Measurements from ENCODE around the gene FXYD2. TPM values are rescaled to one million over a fixed set of nuclear protein-coding genes. Genes with fewer than 3 reads are reported as not detected.

Gene FXYD2
- total RNA-seq, 1 donor from 2014 or later = not detected

GRCh38 chr11:117790279-117790678 is 34.3 kb downstream of the FXYD2 start:
- H3K36me3 Mint-ChIP-seq (ENCODE audit: unreplicated experiment) = no peaks in the 10 kb centered on the region
- no peak for TF ChIP-seq CTCF (IDR thresholded peaks at IDR 0.05)
- no peaks in the 10 kb centered on the region for H3K9me3 Mint-ChIP-seq (ENCODE audit: unreplicated experiment)
- no peak overlapping the region for H3K4me3 Mint-ChIP-seq (ENCODE audit: unreplicated experiment)
- H3K27me3 Mint-ChIP-seq (ENCODE audit: unreplicated experiment) = peaks cover 72% of the 10 kb centered on the region
- no peak overlapping the region for H3K27ac Mint-ChIP-seq (ENCODE audit: unreplicated experiment)
- no peaks in the 10 kb centered on the region for H3K4me1 Mint-ChIP-seq (ENCODE audit: unreplicated experiment)
- no peak for DNase-seq (ENCODE audit: extremely low spot score, unreplicated experiment)

GRCh38 chr11:117789241-117789640 is 35.3 kb downstream of the FXYD2 start:
- Mint-ChIP-seq H3K9me3 (ENCODE audit: unreplicated experiment) (no peaks in the 10 kb centered on the region), H3K27ac (ENCODE audit: unreplicated experiment) (no peak overlapping the region), H3K4me1 (ENCODE audit: unreplicated experiment) (no peaks in the 10 kb centered on the region), H3K27me3 (ENCODE audit: unreplicated experiment) (peaks cover 68% of the 10 kb centered on the region), H3K36me3 (ENCODE audit: unreplicated experiment) (no peaks in the 10 kb centered on the region), H3K4me3 (ENCODE audit: unreplicated experiment) (no peak overlapping the region)
- no peak for DNase-seq (ENCODE audit: extremely low spot score, unreplicated experiment)
- TF ChIP-seq CTCF (IDR thresholded peaks at IDR 0.05) = no peak

GRCh38 chr11:117786135-117786870 is 38.2 kb downstream of the FXYD2 start:
- H3K4me1 Mint-ChIP-seq (ENCODE audit: unreplicated experiment) = no peaks in the 10 kb centered on the region
- H3K27ac Mint-ChIP-seq (ENCODE audit: unreplicated experiment) = no peak overlapping the region
- no peak for DNase-seq (ENCODE audit: extremely low spot score, unreplicated experiment)

GRCh38 chr11:117782101-117782500 is 42.4 kb downstream of the FXYD2 start:
- TF ChIP-seq CTCF (IDR thresholded peaks at IDR 0.05) = no peak
- Mint-ChIP-seq H3K4me1 (ENCODE audit: unreplicated experiment) (no peaks in the 10 kb centered on the region), H3K9me3 (ENCODE audit: unreplicated experiment) (no peaks in the 10 kb centered on the region), H3K27me3 (ENCODE audit: unreplicated experiment) (peaks cover 49% of the 10 kb centered on the region), H3K36me3 (ENCODE audit: unreplicated experiment) (no peaks in the 10 kb centered on the region), H3K4me3 (ENCODE audit: unreplicated experiment) (no peak overlapping the region), H3K27ac (ENCODE audit: unreplicated experiment) (no peak overlapping the region)
- no peak for DNase-seq (ENCODE audit: extremely low spot score, unreplicated experiment)

More at GRCh38 chr11:117786135-117786870, 38.2 kb downstream of the FXYD2 start:
- Mint-ChIP-seq H3K4me3 (ENCODE audit: unreplicated experiment) (no peak overlapping the region), H3K27me3 (ENCODE audit: unreplicated experiment) (peaks cover 62% of the 10 kb centered on the region), H3K9me3 (ENCODE audit: unreplicated experiment) (no peaks in the 10 kb centered on the region), H3K36me3 (ENCODE audit: unreplicated experiment) (no peaks in the 10 kb centered on the region)
- no peak for TF ChIP-seq CTCF (IDR thresholded peaks at IDR 0.05)

- H3K27ac Mint-ChIP-seq (ENCODE audit: unreplicated experiment) = no peak overlapping the region
- DNase-seq (ENCODE audit: extremely low spot score, unreplicated experiment) = no peak
- no peaks in the 10 kb centered on the region for H3K9me3 Mint-ChIP-seq (ENCODE audit: unreplicated experiment)
- H3K27me3 Mint-ChIP-seq (ENCODE audit: unreplicated experiment) = peaks cover 47% of the 10 kb centered on the region
- no peaks in the 10 kb centered on the region for H3K36me3 Mint-ChIP-seq (ENCODE audit: unreplicated experiment)
- TF ChIP-seq CTCF (IDR thresholded peaks at IDR 0.05) = no peak
- no peaks in the 10 kb centered on the region for H3K4me1 Mint-ChIP-seq (ENCODE audit: unreplicated experiment)
- H3K4me3 Mint-ChIP-seq (ENCODE audit: unreplicated experiment) = no peak overlapping the region
Measured at GRCh38 chr11:117781627-117782026, 42.9 kb downstream of the FXYD2 start.

All from osteocyte (in vitro differentiated cells).